ENCODE results near the gene GTF2H4. TPM values are rescaled to one million over a fixed set of nuclear protein-coding genes. Genes with fewer than 3 reads are reported as not detected.

Gene GTF2H4
- total and polyA plus RNA-seq, 10 of the 15 experiments (the other 5 are each of a cell fraction or from before 2014, with no cell fraction given), result 1.1 to 43.8 (median 18.9) TPM

DNA sequence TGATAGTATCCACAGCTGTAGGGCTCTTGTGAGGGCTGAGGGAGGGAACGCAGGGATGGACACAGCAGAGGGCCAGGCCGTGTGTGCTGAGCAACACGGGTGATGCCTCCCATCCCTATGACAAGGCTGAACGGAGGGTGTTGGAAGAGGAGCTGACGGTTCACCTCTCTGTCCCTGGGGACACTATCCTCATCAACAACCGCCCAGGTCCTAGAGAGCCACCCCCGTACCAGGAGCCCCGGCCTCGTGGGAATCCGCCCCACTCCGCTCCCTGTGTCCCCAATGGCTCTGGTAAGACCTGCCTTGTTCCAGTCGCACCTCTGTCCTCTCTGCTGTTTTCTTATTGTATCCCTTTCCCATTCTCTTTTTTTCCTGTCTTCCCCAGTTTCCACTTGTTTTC, 13.6 kb upstream of the GTF2H4 start:
- 75% methylated on average over 12 of the region's 12 CpGs for whole genome bisulfite sequencing (ENCODE audit: insufficient coverage, insufficient replicate concordance, low lambda C conversion rate, missing lambda C conversion rate)
- FAIRE-seq, result no peak
- POLR2A ChIA-PET, result interaction anchor here (0.8 kb wide), 1 partner anchor 50 kb away, joined by 6 read pairs; no protein-coding TSS in a partner anchor
- in situ Hi-C loops (cut with MboI), result no loop called here
- BruUV-seq (replicated peaks), result no TSS peak
- Histone ChIP-seq H3K9ac (ENCODE audit: control insufficient read depth, insufficient read depth, low read length) (no peak overlapping the region), H3K4me2 (ENCODE audit: control insufficient read depth, insufficient read depth) (no peak overlapping the region), H2AFZ (ENCODE audit: control insufficient read depth, low read depth, low read length) (no peak overlapping the region), H3K27ac (ENCODE audit: control insufficient read depth, insufficient read depth) (no peak overlapping the region), H3K4me3 (no peak overlapping the region), H3K36me3 (ENCODE audit: control insufficient read depth in 2 of 2, insufficient read depth in 2 of 2, low read length in 1 of 2) (peaks cover 4 to 16% of the 10 kb centered on the region in 2 experiments; a peak in 3 of 4 replicates), H3K9me3 (replicated peaks; ENCODE audit: control insufficient read depth, insufficient read depth, low read length) (no peaks in the 10 kb centered on the region), H4K20me1 (ENCODE audit: control insufficient read depth, insufficient read depth) (no peaks in the 10 kb centered on the region), H3K79me2 (ENCODE audit: control insufficient read depth, insufficient read depth, low read length) (no peaks in the 10 kb centered on the region), H3K4me1 (ENCODE audit: control insufficient read depth, insufficient read depth, low read length) (no peaks in the 10 kb centered on the region), H3K27me3 (replicated peaks in 1 of 2; ENCODE audit: control insufficient read depth in 2 of 2, insufficient read depth in 2 of 2, low read length in 1 of 2) (no peaks in the 10 kb centered on the region)
- intact Hi-C loops (cut with micrococcal nuclease; ENCODE audit: unreplicated experiment), result no loop called here
- no peak for ATAC-seq
- CTCF ChIA-PET, result interaction anchor here (0.7 kb wide), 1 partner anchor 1613 kb away, joined by 3 read pairs; no protein-coding TSS in a partner anchor
- DNase-seq (ENCODE audit: low read depth, low spot score), result no peak
- RAD21 ChIA-PET (ENCODE audit: unreplicated experiment), result no interaction called here
- SMC1A ChIA-PET (ENCODE audit: uncharacterized antibody, unreplicated experiment), result interaction anchor here (1.4 kb wide), 1 partner anchor 19 kb away, joined by 4 read pairs; the partner anchor contains the start of gene VARS2
- TF ChIP-seq E4F1 (IDR thresholded peaks at IDR 0.05; ENCODE audit: borderline replicate concordance, partially characterized antibody), result no peak
- TF ChIP-seq, protein P1, sequence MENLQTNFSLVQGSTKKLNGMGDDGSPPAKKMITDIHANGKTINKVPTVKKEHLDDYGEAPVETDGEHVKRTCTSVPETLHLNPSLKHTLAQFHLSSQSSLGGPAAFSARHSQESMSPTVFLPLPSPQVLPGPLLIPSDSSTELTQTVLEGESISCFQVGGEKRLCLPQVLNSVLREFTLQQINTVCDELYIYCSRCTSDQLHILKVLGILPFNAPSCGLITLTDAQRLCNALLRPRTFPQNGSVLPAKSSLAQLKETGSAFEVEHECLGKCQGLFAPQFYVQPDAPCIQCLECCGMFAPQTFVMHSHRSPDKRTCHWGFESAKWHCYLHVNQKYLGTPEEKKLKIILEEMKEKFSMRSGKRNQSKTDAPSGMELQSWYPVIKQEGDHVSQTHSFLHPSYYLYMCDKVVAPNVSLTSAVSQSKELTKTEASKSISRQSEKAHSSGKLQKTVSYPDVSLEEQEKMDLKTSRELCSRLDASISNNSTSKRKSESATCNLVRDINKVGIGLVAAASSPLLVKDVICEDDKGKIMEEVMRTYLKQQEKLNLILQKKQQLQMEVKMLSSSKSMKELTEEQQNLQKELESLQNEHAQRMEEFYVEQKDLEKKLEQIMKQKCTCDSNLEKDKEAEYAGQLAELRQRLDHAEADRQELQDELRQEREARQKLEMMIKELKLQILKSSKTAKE (IDR thresholded peaks at IDR 0.05; ENCODE audit: low read depth, poor library complexity, severe bottlenecking), result no peak
- no peak for TF ChIP-seq SREBF1 (IDR thresholded peaks at IDR 0.05; ENCODE audit: low read length)
- TF ChIP-seq NFIC (IDR thresholded peaks at IDR 0.05; ENCODE audit: low read depth, low read length), result no peak
- TF ChIP-seq LARP7 (IDR thresholded peaks at IDR 0.05), result no peak
- TF ChIP-seq MXI1 (IDR thresholded peaks at IDR 0.05; ENCODE audit: low read depth, low read length), result no peak
- TF ChIP-seq MEF2A (IDR thresholded peaks at IDR 0.05; ENCODE audit: insufficient read depth, low read depth, low read length), result no peak
- TF ChIP-seq TARDBP (IDR thresholded peaks at IDR 0.05; ENCODE audit: borderline replicate concordance), result no peak
- no peak for TF ChIP-seq IRF4 (IDR thresholded peaks at IDR 0.05; ENCODE audit: low read depth, low read length)
- TF ChIP-seq ZNF217 (IDR thresholded peaks at IDR 0.05), result no peak
- no peak for TF ChIP-seq CUX1 (IDR thresholded peaks at IDR 0.05; ENCODE audit: insufficient replicate concordance, low read depth, low read length)
- TF ChIP-seq CREM (IDR thresholded peaks at IDR 0.05; ENCODE audit: low read depth), result no peak
- no peak for TF ChIP-seq NR2F1 (conservative IDR thresholded peaks at IDR 0.05)
